Measurements from ENCODE around the gene LTV1.
"Not testable (repeated sequence)": the region's sequence is repeated elsewhere in the genome, so short reads cannot be mapped to it uniquely, and the experiment has no call there.

Gene LTV1

DNA sequence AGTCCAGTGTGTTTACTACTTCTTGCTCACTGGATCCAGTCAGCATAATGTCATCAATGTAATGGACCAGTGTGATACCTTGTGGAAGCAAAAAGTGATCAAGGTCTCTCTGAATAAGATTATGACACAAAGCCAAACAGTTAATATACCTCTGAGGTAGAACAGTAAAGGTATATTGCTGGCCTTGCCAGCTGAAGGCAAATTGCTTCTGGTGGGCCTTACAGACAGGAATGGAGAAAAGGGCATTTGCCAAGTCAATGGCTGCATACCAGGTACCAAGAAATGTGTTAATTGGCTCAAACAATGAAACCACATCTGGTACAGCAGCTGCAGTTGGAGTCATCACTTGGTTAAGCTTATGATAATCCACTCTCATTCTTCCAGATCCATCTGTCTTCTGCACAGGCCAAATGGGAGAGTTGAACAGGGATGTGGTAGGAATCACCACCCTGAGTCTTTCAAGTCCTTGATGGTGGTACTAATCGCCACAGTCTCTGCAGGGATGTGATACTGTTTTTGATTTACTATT, 28.1 kb downstream of the LTV1 start:
- not testable (repeated sequence) for H2BK15ac ChIP-seq (ENCODE audit: low read depth, poor library complexity, severe bottlenecking); H3K14ac ChIP-seq (ENCODE audit: low read length in 2 of 2); DNase-seq; H2BK120ac ChIP-seq (ENCODE audit: low read depth, low read length); H3K9me3 ChIP-seq (ENCODE audit: control insufficient read depth, low read length); H3K18ac ChIP-seq (ENCODE audit: low read depth in 1 of 2, low read length in 2 of 2); H3K4ac ChIP-seq (ENCODE audit: low read depth in 1 of 2, low read length in 2 of 2); H3K4me2 ChIP-seq (ENCODE audit: low read length, poor library complexity, severe bottlenecking); H3K4me1 ChIP-seq (ENCODE audit: control insufficient read depth, insufficient read depth, low read depth, low read length); H2BK12ac ChIP-seq (ENCODE audit: low read length in 2 of 2); H3K27ac ChIP-seq (ENCODE audit: low read length, poor library complexity, severe bottlenecking); H3K4me3 ChIP-seq (ENCODE audit: insufficient read depth in 1 of 2, low read depth in 1 of 2, low read length in 2 of 2); H3K36me3 ChIP-seq (ENCODE audit: control insufficient read depth in 1 of 2, insufficient read depth in 2 of 2, low read depth in 1 of 2, low read length in 2 of 2); H2AFZ ChIP-seq (ENCODE audit: low read depth, low read length); H3K9ac ChIP-seq (ENCODE audit: low read length); H4K8ac ChIP-seq (ENCODE audit: low read length); H3K79me1 ChIP-seq (replicated peaks; ENCODE audit: low read length, poor library complexity, severe bottlenecking); H4K91ac ChIP-seq (ENCODE audit: low read length); H2BK5ac ChIP-seq (ENCODE audit: low read depth, low read length, poor library complexity, severe bottlenecking); H3K23ac ChIP-seq (ENCODE audit: low read length in 2 of 2); H3K27me3 ChIP-seq (ENCODE audit: control insufficient read depth in 1 of 2, insufficient read depth in 1 of 2, low read length in 2 of 2); H2AK5ac ChIP-seq (ENCODE audit: low read length, severe bottlenecking)
- 78% methylated on average over 1 of the region's 1 CpG for WGBS

DNA sequence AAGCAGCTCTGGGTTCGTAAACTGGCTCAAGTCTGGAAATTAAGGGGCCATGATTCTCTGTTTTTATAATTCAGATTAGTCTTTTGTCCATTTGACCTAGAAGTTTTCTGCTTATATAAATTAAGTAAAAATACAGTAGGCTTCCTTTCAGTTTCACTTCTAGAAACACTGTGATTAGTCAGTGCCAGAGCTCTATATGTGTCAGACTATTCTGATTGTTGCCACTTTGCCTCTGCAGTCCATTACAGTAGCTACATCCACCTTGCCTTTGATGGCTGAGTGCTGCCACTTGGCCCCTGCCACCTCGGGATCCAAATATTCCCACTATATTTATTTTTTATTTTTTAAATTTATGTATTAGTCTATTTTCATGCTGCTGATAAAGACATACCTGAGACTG, 29.1 kb downstream of the LTV1 start:
- no peak overlapping the region for H2AK5ac ChIP-seq (ENCODE audit: low read length, severe bottlenecking)
- H3K9me3 ChIP-seq (ENCODE audit: control insufficient read depth, low read length): peaks cover 3% of the 10 kb centered on the region
- H3K79me1 ChIP-seq (replicated peaks; ENCODE audit: low read length, poor library complexity, severe bottlenecking): no peaks in the 10 kb centered on the region
- no peak overlapping the region for H2BK15ac ChIP-seq (ENCODE audit: low read depth, poor library complexity, severe bottlenecking)
- no peak overlapping the region for H3K18ac ChIP-seq (ENCODE audit: low read depth in 1 of 2, low read length in 2 of 2)
- H4K91ac ChIP-seq (ENCODE audit: low read length): no peak overlapping the region
- H3K14ac ChIP-seq (ENCODE audit: low read length in 2 of 2): no peak overlapping the region
- H2BK5ac ChIP-seq (ENCODE audit: low read depth, low read length, poor library complexity, severe bottlenecking): no peak overlapping the region
- DNase-seq: peak; percentile 31
- no peak overlapping the region for H3K23ac ChIP-seq (ENCODE audit: low read length in 2 of 2)
- H4K8ac ChIP-seq (ENCODE audit: low read length): no peak overlapping the region
- H2BK120ac ChIP-seq (ENCODE audit: low read depth, low read length): no peak overlapping the region
- H3K4ac ChIP-seq (ENCODE audit: low read depth in 1 of 2, low read length in 2 of 2): no peak overlapping the region
- H3K4me1 ChIP-seq (ENCODE audit: control insufficient read depth, insufficient read depth, low read depth, low read length): no peaks in the 10 kb centered on the region
- H3K27ac ChIP-seq (ENCODE audit: low read length, poor library complexity, severe bottlenecking): no peak overlapping the region
- WGBS: no CpG with 5 or more reads among the region's 2 CpGs
- no peaks in the 10 kb centered on the region for H3K27me3 ChIP-seq (ENCODE audit: control insufficient read depth in 1 of 2, insufficient read depth in 1 of 2, low read length in 2 of 2)
- no peak overlapping the region for H3K4me2 ChIP-seq (ENCODE audit: low read length, poor library complexity, severe bottlenecking)
- no peak overlapping the region for H2BK12ac ChIP-seq (ENCODE audit: low read length in 2 of 2)
- peak overlapping the region in 1 of 2 experiments; percentile 47 for H3K4me3 ChIP-seq (ENCODE audit: insufficient read depth in 1 of 2, low read depth in 1 of 2, low read length in 2 of 2)
- H2AFZ ChIP-seq (ENCODE audit: low read depth, low read length): no peak overlapping the region
- peak overlapping the region; percentile 65 for H3K9ac ChIP-seq (ENCODE audit: low read length)
- no peaks in the 10 kb centered on the region for H3K36me3 ChIP-seq (ENCODE audit: control insufficient read depth in 1 of 2, insufficient read depth in 2 of 2, low read depth in 1 of 2, low read length in 2 of 2)

DNA sequence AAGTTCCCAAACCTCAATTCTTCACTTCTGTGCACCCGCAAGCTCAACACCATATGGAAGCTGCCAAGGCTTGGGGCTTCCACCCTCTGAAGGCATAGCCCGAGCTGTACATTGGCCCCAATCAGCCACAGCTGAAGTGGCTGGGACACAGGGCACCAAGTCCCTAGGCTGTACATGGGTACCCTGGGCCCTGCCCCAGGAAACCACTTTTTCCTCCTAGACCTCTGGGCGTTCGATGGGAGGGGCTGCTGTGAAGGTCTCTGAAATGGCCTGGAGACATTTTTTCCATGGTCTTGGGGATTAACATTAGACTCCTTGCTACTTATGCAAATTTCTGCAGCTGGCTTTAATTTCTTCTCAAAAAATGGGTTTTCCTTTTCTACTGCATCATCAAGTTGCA, 30.5 kb downstream of the LTV1 start:
- not testable (repeated sequence) for H3K27me3 ChIP-seq (ENCODE audit: control insufficient read depth in 1 of 2, insufficient read depth in 1 of 2, low read length in 2 of 2); H3K9ac ChIP-seq (ENCODE audit: low read length); H3K18ac ChIP-seq (ENCODE audit: low read depth in 1 of 2, low read length in 2 of 2); H3K14ac ChIP-seq (ENCODE audit: low read length in 2 of 2); H2BK15ac ChIP-seq (ENCODE audit: low read depth, poor library complexity, severe bottlenecking); H4K91ac ChIP-seq (ENCODE audit: low read length); H2BK12ac ChIP-seq (ENCODE audit: low read length in 2 of 2); H4K8ac ChIP-seq (ENCODE audit: low read length); H3K4me1 ChIP-seq (ENCODE audit: control insufficient read depth, insufficient read depth, low read depth, low read length); H2AK5ac ChIP-seq (ENCODE audit: low read length, severe bottlenecking); H3K9me3 ChIP-seq (ENCODE audit: control insufficient read depth, low read length); H2AFZ ChIP-seq (ENCODE audit: low read depth, low read length); H2BK120ac ChIP-seq (ENCODE audit: low read depth, low read length); H2BK5ac ChIP-seq (ENCODE audit: low read depth, low read length, poor library complexity, severe bottlenecking); H3K79me1 ChIP-seq (replicated peaks; ENCODE audit: low read length, poor library complexity, severe bottlenecking); H3K4ac ChIP-seq (ENCODE audit: low read depth in 1 of 2, low read length in 2 of 2); H3K4me2 ChIP-seq (ENCODE audit: low read length, poor library complexity, severe bottlenecking); H3K23ac ChIP-seq (ENCODE audit: low read length in 2 of 2); H3K36me3 ChIP-seq (ENCODE audit: control insufficient read depth in 1 of 2, insufficient read depth in 2 of 2, low read depth in 1 of 2, low read length in 2 of 2); H3K4me3 ChIP-seq (ENCODE audit: insufficient read depth in 1 of 2, low read depth in 1 of 2, low read length in 2 of 2); H3K27ac ChIP-seq (ENCODE audit: low read length, poor library complexity, severe bottlenecking); DNase-seq
- WGBS: 86% methylated on average over 4 of the region's 4 CpGs

DNA sequence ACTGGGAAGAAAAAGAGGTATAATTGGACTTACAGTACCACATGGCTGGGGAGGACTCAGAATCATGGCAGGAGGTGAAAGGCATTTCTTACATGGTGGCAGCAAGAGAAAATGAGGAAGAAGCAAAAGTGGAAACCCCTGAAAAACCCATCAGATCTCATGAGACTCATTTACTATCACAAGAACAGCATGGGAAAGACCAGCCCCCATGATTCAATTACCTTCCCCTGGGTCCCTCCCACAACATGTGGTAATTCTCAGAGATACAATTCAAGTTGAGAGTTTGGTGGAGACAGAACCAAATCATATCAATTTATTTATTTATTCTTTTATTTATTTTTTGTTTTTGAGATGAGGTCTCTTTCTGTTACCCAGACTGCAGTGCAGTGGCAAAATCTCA, 31.4 kb downstream of the LTV1 start:
- not testable (repeated sequence) for H4K91ac ChIP-seq (ENCODE audit: low read length); H3K4me1 ChIP-seq (ENCODE audit: control insufficient read depth, insufficient read depth, low read depth, low read length); H3K36me3 ChIP-seq (ENCODE audit: control insufficient read depth in 1 of 2, insufficient read depth in 2 of 2, low read depth in 1 of 2, low read length in 2 of 2); DNase-seq; H3K9ac ChIP-seq (ENCODE audit: low read length); H4K8ac ChIP-seq (ENCODE audit: low read length); H3K4ac ChIP-seq (ENCODE audit: low read depth in 1 of 2, low read length in 2 of 2); H3K23ac ChIP-seq (ENCODE audit: low read length in 2 of 2); H3K4me3 ChIP-seq (ENCODE audit: insufficient read depth in 1 of 2, low read depth in 1 of 2, low read length in 2 of 2); H3K14ac ChIP-seq (ENCODE audit: low read length in 2 of 2); H2AK5ac ChIP-seq (ENCODE audit: low read length, severe bottlenecking); H2BK15ac ChIP-seq (ENCODE audit: low read depth, poor library complexity, severe bottlenecking); H3K18ac ChIP-seq (ENCODE audit: low read depth in 1 of 2, low read length in 2 of 2); H2BK5ac ChIP-seq (ENCODE audit: low read depth, low read length, poor library complexity, severe bottlenecking); H3K27me3 ChIP-seq (ENCODE audit: control insufficient read depth in 1 of 2, insufficient read depth in 1 of 2, low read length in 2 of 2); H3K79me1 ChIP-seq (replicated peaks; ENCODE audit: low read length, poor library complexity, severe bottlenecking); H3K4me2 ChIP-seq (ENCODE audit: low read length, poor library complexity, severe bottlenecking); H2BK12ac ChIP-seq (ENCODE audit: low read length in 2 of 2); H3K27ac ChIP-seq (ENCODE audit: low read length, poor library complexity, severe bottlenecking); H2AFZ ChIP-seq (ENCODE audit: low read depth, low read length); H2BK120ac ChIP-seq (ENCODE audit: low read depth, low read length)
- H3K9me3 ChIP-seq (ENCODE audit: control insufficient read depth, low read length): peaks cover 12% of the 10 kb centered on the region
